Measurements from ENCODE around the gene C12orf56. TPM values are rescaled to one million over a fixed set of nuclear protein-coding genes. Genes with fewer than 3 reads are reported as not detected.
A peak's percentile ranks its signal among the peaks of the same experiment; 100 is the strongest.

C12orf56 gene
- total RNA-seq, 2 experiments from 2014 or later: not detected

DNA sequence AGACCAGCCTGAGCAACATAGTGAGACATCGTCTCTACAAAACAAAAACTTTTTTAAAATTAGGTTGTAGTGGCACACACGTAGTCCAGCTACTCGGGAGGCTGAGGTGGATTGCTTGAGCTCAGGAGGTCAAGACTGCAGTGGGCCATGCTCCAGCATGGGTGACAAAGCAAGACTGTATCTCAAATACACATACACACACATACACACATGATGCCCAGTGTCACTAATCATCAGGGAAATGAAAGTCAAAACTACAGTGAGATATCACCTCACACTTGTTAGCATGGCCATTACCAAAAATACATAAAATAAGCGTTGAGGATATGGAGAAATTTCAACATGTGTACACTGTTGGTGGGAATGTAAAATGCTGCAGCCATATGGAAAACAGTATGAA lies 135.3 kb downstream of the C12orf56 start:
- H3K4me3 Mint-ChIP-seq: no peak overlapping the region
- intact Hi-C loops (cut with micrococcal nuclease): loop anchor here (5.0 to 10.0 kb wide), 2 partner anchors 150 to 1153 kb away; no protein-coding TSS in a partner anchor
- DNase-seq: no peak
- no peaks in the 10 kb centered on the region for H3K4me1 Mint-ChIP-seq (ENCODE audit: low read depth)
- no peaks in the 10 kb centered on the region for H3K36me3 Mint-ChIP-seq (ENCODE audit: low read depth)
- CTCF ChIA-PET: interaction anchor here (0.6 to 1.6 kb wide), 4 partner anchors 50 to 396 kb away, joined by 3 to 4 read pairs (median 4); partner anchors contain the start of gene C12orf56
- no peaks in the 10 kb centered on the region for H3K27me3 Mint-ChIP-seq (ENCODE audit: low read depth)
- no peak overlapping the region for H3K27ac Mint-ChIP-seq
- no peaks in the 10 kb centered on the region for H3K9me3 Mint-ChIP-seq

DNA sequence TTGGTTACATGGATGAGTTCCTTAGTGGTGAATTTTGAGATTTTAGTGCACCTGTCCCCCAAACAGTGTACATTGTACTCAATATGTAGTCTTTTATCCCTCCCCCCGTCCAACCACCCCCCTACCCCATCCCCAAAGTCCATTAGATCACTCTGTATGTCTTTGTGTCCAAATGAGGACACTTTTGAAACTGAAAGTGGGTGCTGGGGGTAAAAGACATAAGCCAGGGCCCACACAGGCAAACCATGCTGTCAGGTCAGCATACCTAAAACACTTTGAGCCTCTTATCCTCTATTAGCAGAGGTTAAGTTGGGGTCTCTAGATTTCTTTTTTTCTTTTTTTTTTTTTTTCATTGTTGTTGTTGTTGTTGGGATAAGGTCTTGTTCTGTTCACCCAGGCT lies 137.2 kb downstream of the C12orf56 start:
- H3K27ac Mint-ChIP-seq: no peak overlapping the region
- no peaks in the 10 kb centered on the region for H3K9me3 Mint-ChIP-seq
- H3K4me3 Mint-ChIP-seq: no peak overlapping the region
- no peaks in the 10 kb centered on the region for H3K27me3 Mint-ChIP-seq (ENCODE audit: low read depth)
- CTCF ChIA-PET: no interaction called here
- no peak for DNase-seq
- no peaks in the 10 kb centered on the region for H3K4me1 Mint-ChIP-seq (ENCODE audit: low read depth)
- no peaks in the 10 kb centered on the region for H3K36me3 Mint-ChIP-seq (ENCODE audit: low read depth)
- intact Hi-C loops (cut with micrococcal nuclease): loop anchor here (10.0 kb wide), 1 partner anchor 149 kb away; no protein-coding TSS in a partner anchor

DNA sequence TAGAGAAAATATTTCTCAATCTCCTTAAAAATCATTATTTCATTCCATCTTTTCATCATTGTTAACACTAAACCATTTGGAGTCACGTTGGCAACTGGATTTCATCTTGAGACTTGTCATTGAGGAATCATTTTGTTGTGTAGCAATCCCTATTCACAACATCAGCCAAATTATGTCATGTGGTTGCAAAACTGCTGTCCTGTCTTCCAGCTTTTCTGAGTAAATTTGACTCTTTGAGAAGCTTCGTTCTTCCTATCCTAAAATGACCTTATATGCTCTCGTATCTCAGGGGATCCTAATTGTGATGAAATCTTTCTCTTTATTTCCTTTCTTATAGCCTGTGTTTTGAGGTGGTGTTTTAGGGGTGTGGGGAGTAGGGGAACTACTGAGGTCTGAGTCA lies 137.9 kb downstream of the C12orf56 start:
- Mint-ChIP-seq H3K36me3 (ENCODE audit: low read depth) (no peaks in the 10 kb centered on the region), H3K27me3 (ENCODE audit: low read depth) (no peaks in the 10 kb centered on the region), H3K9me3 (no peaks in the 10 kb centered on the region), H3K27ac (no peak overlapping the region), H3K4me3 (no peak overlapping the region), H3K4me1 (ENCODE audit: low read depth) (no peaks in the 10 kb centered on the region)
- intact Hi-C loops (cut with micrococcal nuclease): loop anchor here (10.0 kb wide), 1 partner anchor 148 kb away; no protein-coding TSS in a partner anchor
- CTCF ChIA-PET: no interaction called here
- no peak for DNase-seq

DNA sequence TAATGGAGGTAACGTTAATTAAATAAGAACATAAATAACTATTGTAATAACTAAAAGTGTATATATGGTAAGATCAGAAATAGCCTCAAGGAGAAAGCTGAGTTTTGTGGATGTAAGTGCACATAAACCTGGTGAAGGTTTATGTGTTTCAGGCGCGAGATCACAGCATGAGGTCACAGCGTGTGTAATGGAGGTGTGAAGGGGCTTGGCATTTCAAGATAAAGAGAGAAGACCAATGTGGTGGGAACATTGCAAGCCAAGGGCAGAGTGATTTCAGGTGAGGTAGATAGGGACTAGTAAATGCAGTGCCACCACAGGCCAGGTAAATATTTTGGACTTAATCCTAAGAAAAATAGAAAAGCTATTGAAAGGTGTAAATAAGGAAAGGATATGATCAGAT lies 146.7 kb downstream of the C12orf56 start:
- Mint-ChIP-seq H3K4me1 (ENCODE audit: low read depth) (no peaks in the 10 kb centered on the region), H3K27ac (no peak overlapping the region), H3K4me3 (no peak overlapping the region), H3K36me3 (ENCODE audit: low read depth) (no peaks in the 10 kb centered on the region), H3K27me3 (ENCODE audit: low read depth) (peaks cover 2% of the 10 kb centered on the region), H3K9me3 (no peaks in the 10 kb centered on the region)
- intact Hi-C loops (cut with micrococcal nuclease): no loop called here
- CTCF ChIA-PET: no interaction called here
- DNase-seq: no peak

DNA sequence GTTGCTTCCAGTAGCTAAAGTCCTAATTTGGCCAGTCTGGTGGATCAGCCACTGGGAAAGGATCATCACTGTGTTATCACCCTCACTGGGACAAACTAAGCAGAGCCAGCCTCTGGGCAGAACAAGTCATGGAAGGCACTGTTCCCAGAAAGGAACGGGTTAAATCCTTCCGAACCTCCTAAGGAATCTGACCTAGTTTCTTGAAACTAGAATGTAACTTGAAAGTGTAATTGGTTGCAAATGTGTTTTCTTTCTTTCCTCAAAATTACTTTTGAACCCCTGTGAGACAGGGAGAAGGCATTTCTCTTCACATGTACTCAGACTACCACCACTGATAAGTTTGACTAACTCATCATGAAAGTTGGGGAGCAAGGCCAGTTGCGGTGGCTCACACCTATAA lies 149.8 kb downstream of the C12orf56 start:
- CTCF ChIA-PET: interaction anchor here (1.3 kb wide), 1 partner anchor 16 kb away, joined by 4 read pairs; no protein-coding TSS in a partner anchor
- Mint-ChIP-seq H3K9me3 (no peaks in the 10 kb centered on the region), H3K4me3 (no peak overlapping the region), H3K27ac (no peak overlapping the region), H3K36me3 (ENCODE audit: low read depth) (no peaks in the 10 kb centered on the region), H3K4me1 (ENCODE audit: low read depth) (no peaks in the 10 kb centered on the region), H3K27me3 (ENCODE audit: low read depth) (peaks cover 2% of the 10 kb centered on the region)
- intact Hi-C loops (cut with micrococcal nuclease): no loop called here
- DNase-seq: no peak

DNA sequence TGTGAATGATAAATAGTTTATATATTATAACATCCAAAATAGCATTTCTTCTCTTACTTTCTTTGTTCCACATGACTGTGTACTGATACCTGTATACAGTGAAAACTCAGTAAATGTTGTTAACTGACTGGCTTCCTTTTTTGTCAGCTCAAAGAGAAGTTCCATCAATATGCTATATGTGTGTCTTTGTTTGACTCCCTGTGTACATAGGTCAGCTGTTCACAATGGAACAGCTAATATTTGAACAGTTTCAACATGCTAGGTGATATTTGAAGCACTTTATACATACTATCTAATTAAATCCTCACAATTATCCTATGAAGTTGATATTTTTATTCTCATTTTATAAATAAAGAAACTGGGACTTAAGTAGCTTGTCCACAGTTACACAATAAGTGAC lies 153.2 kb downstream of the C12orf56 start:
- Mint-ChIP-seq H3K4me1 (ENCODE audit: low read depth) (no peaks in the 10 kb centered on the region), H3K27me3 (ENCODE audit: low read depth) (peaks cover 4% of the 10 kb centered on the region), H3K4me3 (no peak overlapping the region), H3K36me3 (ENCODE audit: low read depth) (no peaks in the 10 kb centered on the region), H3K27ac (no peak overlapping the region), H3K9me3 (no peaks in the 10 kb centered on the region)
- intact Hi-C loops (cut with micrococcal nuclease): no loop called here
- no peak for DNase-seq
- CTCF ChIA-PET: interaction anchor here (0.5 to 0.8 kb wide), 2 partner anchors 20 to 26 kb away, joined by 3 to 5 read pairs; no protein-coding TSS in a partner anchor

DNA sequence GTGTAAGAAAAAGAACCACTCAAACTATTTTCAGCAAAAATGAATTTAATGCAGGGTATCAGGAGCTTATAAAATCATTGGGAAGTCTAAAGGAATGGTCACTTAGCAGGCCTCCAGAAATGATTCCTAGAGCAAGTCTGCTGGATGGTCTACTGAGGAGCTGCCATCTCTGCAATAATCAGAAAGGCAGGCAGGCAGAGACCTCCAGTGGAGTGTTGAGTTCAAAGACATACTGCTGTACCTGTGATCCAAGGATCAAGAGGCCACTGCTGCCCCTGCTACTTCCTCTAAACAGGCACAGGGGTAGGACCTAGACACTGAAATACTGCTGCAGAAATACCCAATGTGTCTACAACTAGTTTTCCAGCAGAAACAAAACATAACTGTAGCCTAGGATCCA lies 154.0 kb downstream of the C12orf56 start:
- no peaks in the 10 kb centered on the region for H3K9me3 Mint-ChIP-seq
- H3K36me3 Mint-ChIP-seq (ENCODE audit: low read depth): no peaks in the 10 kb centered on the region
- H3K27ac Mint-ChIP-seq: no peak overlapping the region
- CTCF ChIA-PET: interaction anchor here (0.5 kb wide), 1 partner anchor 13 kb away, joined by 4 read pairs; no protein-coding TSS in a partner anchor
- no peaks in the 10 kb centered on the region for H3K4me1 Mint-ChIP-seq (ENCODE audit: low read depth)
- peak; percentile 9 for DNase-seq
- intact Hi-C loops (cut with micrococcal nuclease): loop anchor here (1.0 kb wide), 1 partner anchor 392 kb away; the partner anchor contains the start of gene SRGAP1
- peaks cover 2% of the 10 kb centered on the region for H3K27me3 Mint-ChIP-seq (ENCODE audit: low read depth)
- H3K4me3 Mint-ChIP-seq: no peak overlapping the region

DNA sequence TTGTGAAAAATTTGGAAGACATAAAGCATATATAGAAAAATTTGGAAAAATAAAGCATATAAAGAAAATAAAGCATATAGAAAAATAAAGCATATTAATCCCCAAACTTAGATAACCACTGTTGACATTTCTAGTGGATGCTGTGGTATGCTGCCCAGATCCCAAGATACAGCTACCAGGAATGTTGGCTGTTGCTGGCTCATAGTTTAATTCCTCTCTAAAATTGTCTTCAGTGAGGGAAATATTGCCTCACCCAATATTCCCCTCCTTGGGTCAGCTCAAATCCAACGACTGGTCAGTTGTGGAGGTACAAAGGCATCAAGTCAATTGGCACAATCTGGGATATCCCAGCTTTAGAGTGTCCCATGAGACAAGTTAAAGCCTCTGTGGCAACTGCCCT lies 158.4 kb downstream of the C12orf56 start:
- DNase-seq: no peak
- no peaks in the 10 kb centered on the region for H3K36me3 Mint-ChIP-seq (ENCODE audit: low read depth)
- intact Hi-C loops (cut with micrococcal nuclease): no loop called here
- H3K27me3 Mint-ChIP-seq (ENCODE audit: low read depth): peaks cover 10% of the 10 kb centered on the region
- no peaks in the 10 kb centered on the region for H3K4me1 Mint-ChIP-seq (ENCODE audit: low read depth)
- CTCF ChIA-PET: no interaction called here
- H3K9me3 Mint-ChIP-seq: no peaks in the 10 kb centered on the region
- no peak overlapping the region for H3K4me3 Mint-ChIP-seq
- H3K27ac Mint-ChIP-seq: no peak overlapping the region

DNA sequence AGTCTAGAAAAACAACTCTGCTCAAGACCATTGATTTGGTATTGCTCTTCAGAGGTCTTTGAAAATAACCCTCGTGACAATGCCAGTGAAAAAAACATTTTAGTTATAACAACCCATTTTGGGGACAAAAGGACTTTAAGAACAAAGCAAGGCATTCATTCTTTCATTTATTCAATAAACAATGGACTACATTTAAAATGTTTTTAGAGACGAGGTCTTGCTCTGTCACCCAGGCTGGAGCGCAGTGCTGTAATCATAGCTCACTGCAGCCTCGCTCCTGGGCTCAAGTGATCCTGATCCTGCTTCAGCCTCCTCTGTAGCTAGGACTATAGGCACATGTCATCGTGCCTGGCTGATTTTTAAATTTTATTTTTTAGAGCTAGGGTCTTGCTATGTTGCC lies 160.8 kb downstream of the C12orf56 start:
- Mint-ChIP-seq H3K4me3 (no peak overlapping the region), H3K27ac (no peak overlapping the region), H3K36me3 (ENCODE audit: low read depth) (no peaks in the 10 kb centered on the region), H3K4me1 (ENCODE audit: low read depth) (no peaks in the 10 kb centered on the region), H3K27me3 (ENCODE audit: low read depth) (peaks cover 8% of the 10 kb centered on the region), H3K9me3 (no peaks in the 10 kb centered on the region)
- no peak for DNase-seq
- intact Hi-C loops (cut with micrococcal nuclease): no loop called here
- CTCF ChIA-PET: interaction anchor here (0.5 to 0.7 kb wide), 2 partner anchors 342 to 460 kb away, joined by 3 read pairs; no protein-coding TSS in a partner anchor

DNA sequence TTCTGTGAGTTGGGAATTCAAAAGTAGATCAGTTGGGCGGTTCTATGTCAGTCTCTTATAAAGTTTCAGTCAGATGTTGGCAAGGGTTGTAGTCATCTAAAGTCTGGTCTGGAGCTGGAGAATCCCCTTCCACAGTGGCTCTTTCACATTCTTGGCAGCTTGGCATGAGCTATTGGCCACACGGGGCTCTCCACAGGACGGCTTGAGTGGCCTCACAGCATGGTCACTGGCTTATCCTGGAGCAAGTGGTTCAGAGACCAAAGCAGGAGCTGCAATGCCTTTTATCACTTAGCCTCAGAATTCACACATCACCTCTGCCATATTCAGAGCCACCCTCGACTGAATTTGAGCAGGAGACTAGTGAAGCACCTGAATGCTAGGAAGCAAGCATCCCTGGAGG lies 161.3 kb downstream of the C12orf56 start:
- intact Hi-C loops (cut with micrococcal nuclease): no loop called here
- CTCF ChIA-PET: interaction anchor here (0.5 kb wide), 1 partner anchor 460 kb away, joined by 3 read pairs; no protein-coding TSS in a partner anchor

DNA sequence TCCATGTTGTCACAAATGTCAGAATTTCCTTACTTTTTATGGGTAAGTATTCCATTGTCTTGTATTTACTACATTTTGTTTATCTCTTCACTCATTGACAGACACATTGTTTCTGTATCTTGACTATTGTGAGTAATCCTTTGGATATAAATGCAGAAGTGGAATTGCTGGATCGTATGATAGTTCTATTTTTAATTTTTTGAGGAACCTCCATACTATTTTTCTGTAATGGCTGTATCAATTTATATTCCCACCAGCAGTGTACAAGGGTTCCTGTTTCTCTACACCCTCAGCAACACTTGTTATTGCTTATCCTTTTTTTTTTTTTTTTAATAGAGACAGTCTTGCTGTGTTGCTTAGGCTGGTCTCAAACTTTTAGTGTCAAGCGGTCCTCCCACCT lies 164.9 kb downstream of the C12orf56 start:
- CTCF ChIA-PET: no interaction called here
- no peak for DNase-seq
- peaks cover 2% of the 10 kb centered on the region for H3K36me3 Mint-ChIP-seq (ENCODE audit: low read depth)
- H3K9me3 Mint-ChIP-seq: no peaks in the 10 kb centered on the region
- H3K4me3 Mint-ChIP-seq: no peak overlapping the region
- H3K4me1 Mint-ChIP-seq (ENCODE audit: low read depth): peaks cover 11% of the 10 kb centered on the region
- no peak overlapping the region for H3K27ac Mint-ChIP-seq
- intact Hi-C loops (cut with micrococcal nuclease): no loop called here
- peaks cover 8% of the 10 kb centered on the region for H3K27me3 Mint-ChIP-seq (ENCODE audit: low read depth)

More for the DNA sequence above, 161.3 kb downstream of the C12orf56 start:
- Mint-ChIP-seq H3K36me3 (ENCODE audit: low read depth) (no peaks in the 10 kb centered on the region), H3K9me3 (no peaks in the 10 kb centered on the region), H3K4me3 (no peak overlapping the region), H3K27ac (no peak overlapping the region), H3K27me3 (ENCODE audit: low read depth) (peaks cover 8% of the 10 kb centered on the region), H3K4me1 (ENCODE audit: low read depth) (no peaks in the 10 kb centered on the region)
- DNase-seq: no peak

DNA sequence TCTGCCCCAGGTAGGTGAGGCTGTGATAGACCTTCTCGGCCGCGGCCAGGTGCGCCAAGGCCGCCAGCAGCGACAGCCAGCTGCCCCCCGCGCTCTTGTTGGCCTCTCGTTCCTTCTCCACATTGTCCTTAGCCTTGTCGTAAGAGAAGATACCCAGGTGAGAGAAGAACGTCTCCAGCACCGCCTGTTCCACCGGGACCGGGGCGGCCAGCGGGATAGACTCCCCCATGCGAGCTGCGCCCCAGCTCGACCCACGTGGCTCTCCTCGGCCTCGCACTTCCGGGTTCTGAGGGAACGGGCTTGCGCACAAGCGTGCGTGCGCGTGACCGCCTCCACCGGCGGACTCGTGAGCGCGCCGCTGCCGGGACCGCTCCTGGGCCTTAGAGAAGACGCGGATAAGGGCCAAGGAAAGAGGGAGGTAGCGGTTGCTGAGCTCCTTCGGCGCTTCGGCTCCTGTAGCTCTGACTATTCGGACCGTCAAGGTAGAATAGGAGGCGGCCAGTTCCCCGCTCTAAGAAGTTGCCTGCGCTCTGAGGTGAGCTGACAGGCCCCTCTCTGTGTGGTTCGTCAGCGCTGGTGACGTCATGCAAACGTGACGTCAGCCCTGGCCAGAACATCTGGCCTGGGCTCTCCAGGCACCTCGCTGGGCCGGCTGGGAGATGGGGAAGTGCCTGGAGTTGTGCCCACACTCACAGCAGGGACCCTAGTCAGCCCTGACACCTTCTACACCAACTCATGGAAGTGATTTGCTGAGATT lies 168.4 kb downstream of the C12orf56 start, which contains the start of gene KICS2:
Gene KICS2, minus strand, starts transcription at position 288 of the 757 bp plus-strand sequence. Its CDS starts 59 bp downstream, at position 229.
- Mint-ChIP-seq H3K9me3 (no peaks in the 10 kb centered on the region), H3K36me3 (ENCODE audit: low read depth) (peaks cover 4% of the 10 kb centered on the region), H3K27me3 (ENCODE audit: low read depth) (no peaks in the 10 kb centered on the region), H3K4me3 (peak within 1 kb of the TSS; percentile 92), H3K27ac (peak within 1 kb of the TSS; percentile 91), H3K4me1 (ENCODE audit: low read depth) (peaks cover 26% of the 10 kb centered on the region)
- intact Hi-C loops (cut with micrococcal nuclease): loop anchor here (1.0 to 5.0 kb wide), 6 partner anchors 182 to 945 kb away; partner anchors contain the start of genes LEMD3, SRGAP1, TBK1 and XPOT
- CTCF ChIA-PET: no interaction called here
- peak; percentile 92 for DNase-seq

Measured in activated naive CD4-positive, alpha-beta T cell treated with anti-CD3 and anti-CD28 coated beads for 36 hours (primary cell).